MCF 10A (cell line): ENCODE data around the gene AKAP13. TPM values are rescaled to one million over a fixed set of nuclear protein-coding genes. Genes with fewer than 3 reads are reported as not detected.

Experiments
- BruUV-seq: library from RNA; stranded (reverse); fragments of 400-500 nt; replicated peaks from 2 replicates; lab custom pipeline; 2021; lab: Mats Ljungman, UMichigan
- CTCF ChIA-PET: fragments of 300-600 bp; sonication (Branson Sonifier 250); formaldehyde crosslinking; extraction: SDS; loops from one replicate; lab custom pipeline; 2021; ENCODE audit warnings: antibody characterized with exemption, inconsistent platforms; lab: Yijun Ruan, JAX
- POLR2A ChIA-PET: fragments of 300-600, 350-650 bp; sonication (Branson Sonifier 250); formaldehyde crosslinking; extraction: SDS; loops from one replicate; lab custom pipeline; 2020; ENCODE audit warnings: antibody characterized with exemption, inconsistent platforms; lab: Yijun Ruan, JAX
- DNase-seq: peaks from one replicate; pipeline ENCODE4 v3.0.0-alpha.2; 2018; ENCODE audit not compliant: unreplicated experiment
- H3K27ac Mint-ChIP-seq: one replicate; pipeline ENCODE4 v1.8.0; 2022; ENCODE audit warnings: mild to moderate bottlenecking, low read depth, mixed read lengths; ENCODE audit not compliant: unreplicated experiment
- H3K27me3 Mint-ChIP-seq: one replicate; pipeline ENCODE4 v1.8.0; 2022; ENCODE audit warnings: mixed read lengths; ENCODE audit not compliant: insufficient read depth, unreplicated experiment
- H3K36me3 Mint-ChIP-seq: one replicate; pipeline ENCODE4 v1.8.0; 2022; ENCODE audit warnings: mild to moderate bottlenecking, moderate library complexity, mixed read lengths; ENCODE audit not compliant: insufficient read depth, unreplicated experiment
- H3K4me1 Mint-ChIP-seq: one replicate; pipeline ENCODE4 v1.8.0; 2022; ENCODE audit warnings: mixed read lengths; ENCODE audit not compliant: insufficient read depth, unreplicated experiment
- H3K4me3 Mint-ChIP-seq: one replicate; pipeline ENCODE4 v1.8.0; 2022; ENCODE audit warnings: mild to moderate bottlenecking, moderate library complexity, mixed read lengths; ENCODE audit not compliant: unreplicated experiment
- H3K9me3 Mint-ChIP-seq: one replicate; pipeline ENCODE4 v1.8.0; 2022; ENCODE audit warnings: mixed read lengths; ENCODE audit not compliant: unreplicated experiment
- CTCF ChIP-seq: fragments of 200-600 bp; IDR thresholded peaks from one replicate; pipeline ENCODE4 v1.8.0; 2022; ENCODE audit warnings: antibody characterized with exemption, mild to moderate bottlenecking; ENCODE audit not compliant: unreplicated experiment
- intact Hi-C: fragments of 100-400 bp; cut with micrococcal nuclease; formaldehyde crosslinking; loops from 2 replicates; pipeline ENCODE4 v1.14.1; 2022
- total RNA-seq: library from RNA; stranded (reverse); gene quantifications from 2 replicates; pipeline ENCODE4 v1.2.3, GENCODE V29; 2022

AKAP13 gene
- total RNA-seq, 1 experiment from 2014 or later, result 65.7 TPM

GRCh38 chr15:85543741-85544155 lies 163.3 kb downstream of the AKAP13 start:
- peaks cover 61% of the 10 kb centered on the region for H3K36me3 Mint-ChIP-seq
- BruUV-seq, result no TSS peak
- no peaks in the 10 kb centered on the region for H3K27me3 Mint-ChIP-seq
- H3K4me3 Mint-ChIP-seq, result no peak overlapping the region
- no peak for TF ChIP-seq CTCF
- intact Hi-C loops, result no loop called here
- no peak overlapping the region for H3K27ac Mint-ChIP-seq
- no peak for DNase-seq
- H3K9me3 Mint-ChIP-seq, result no peaks in the 10 kb centered on the region
- ChIA-PET POLR2A (no interaction called here), CTCF (interaction anchor here (0.5 to 1.3 kb wide), 2 partner anchors 128 to 507 kb away, joined by 3 read pairs; no protein-coding TSS in a partner anchor)
- H3K4me1 Mint-ChIP-seq, result peaks cover 24% of the 10 kb centered on the region

- intact Hi-C loops, result no loop called here
- no peak overlapping the region for H3K4me3 Mint-ChIP-seq
- no peak for TF ChIP-seq CTCF
- DNase-seq, result peak; percentile 38
- H3K27me3 Mint-ChIP-seq, result no peaks in the 10 kb centered on the region
- H3K9me3 Mint-ChIP-seq, result no peaks in the 10 kb centered on the region
- BruUV-seq, result no TSS peak
- no peak overlapping the region for H3K27ac Mint-ChIP-seq
- peaks cover 24% of the 10 kb centered on the region for H3K4me1 Mint-ChIP-seq
- peaks cover 58% of the 10 kb centered on the region for H3K36me3 Mint-ChIP-seq
- ChIA-PET POLR2A (interaction anchor here (0.7 kb wide), 1 partner anchor 11 kb away, joined by 3 read pairs; no protein-coding TSS in a partner anchor), CTCF (interaction anchor here (1.2 to 1.6 kb wide), 2 partner anchors 13 to 60 kb away, joined by 3 read pairs; no protein-coding TSS in a partner anchor)
Measured at GRCh38 chr15:85545185-85545584, 164.8 kb downstream of the AKAP13 start.

- peaks cover 63% of the 10 kb centered on the region for H3K36me3 Mint-ChIP-seq
- no peak for TF ChIP-seq CTCF
- no TSS peak for BruUV-seq
- intact Hi-C loops, result no loop called here
- H3K27me3 Mint-ChIP-seq, result no peaks in the 10 kb centered on the region
- no peaks in the 10 kb centered on the region for H3K9me3 Mint-ChIP-seq
- H3K4me1 Mint-ChIP-seq, result peaks cover 24% of the 10 kb centered on the region
- no peak for DNase-seq
- H3K4me3 Mint-ChIP-seq, result no peak overlapping the region
- CTCF ChIA-PET, result interaction anchor here (0.7 to 1.6 kb wide), 2 partner anchors 14 to 135 kb away, joined by 3 read pairs; no protein-coding TSS in a partner anchor
- H3K27ac Mint-ChIP-seq, result no peak overlapping the region
- POLR2A ChIA-PET, result interaction anchor here (1.0 kb wide), 1 partner anchor 104 kb away, joined by 3 read pairs; no protein-coding TSS in a partner anchor
Measured at GRCh38 chr15:85545752-85546151, 165.3 kb downstream of the AKAP13 start.

GRCh38 chr15:85547386-85547785 lies 167.0 kb downstream of the AKAP13 start:
- H3K4me1 Mint-ChIP-seq, result peaks cover 19% of the 10 kb centered on the region
- no peak for TF ChIP-seq CTCF
- DNase-seq, result no peak
- CTCF ChIA-PET, result no interaction called here
- H3K9me3 Mint-ChIP-seq, result no peaks in the 10 kb centered on the region
- no peak overlapping the region for H3K4me3 Mint-ChIP-seq
- H3K36me3 Mint-ChIP-seq, result peaks cover 73% of the 10 kb centered on the region
- BruUV-seq, result no TSS peak
- POLR2A ChIA-PET, result interaction anchor here (1.1 kb wide), 1 partner anchor 40 kb away, joined by 4 read pairs; no protein-coding TSS in a partner anchor
- no peaks in the 10 kb centered on the region for H3K27me3 Mint-ChIP-seq
- H3K27ac Mint-ChIP-seq, result no peak overlapping the region
- intact Hi-C loops, result no loop called here
